ENCODE results near the gene JAML. TPM values are rescaled to one million over a fixed set of nuclear protein-coding genes. Genes with fewer than 3 reads are reported as not detected.
A peak's percentile ranks its signal among the peaks of the same experiment; 100 is the strongest.

Gene JAML
- total and polyA plus RNA-seq, 2 of the 13 experiments (the other 11 are each of a cell fraction or from before 2014, with no cell fraction given), result 2.0 to 3.3 TPM

DNA sequence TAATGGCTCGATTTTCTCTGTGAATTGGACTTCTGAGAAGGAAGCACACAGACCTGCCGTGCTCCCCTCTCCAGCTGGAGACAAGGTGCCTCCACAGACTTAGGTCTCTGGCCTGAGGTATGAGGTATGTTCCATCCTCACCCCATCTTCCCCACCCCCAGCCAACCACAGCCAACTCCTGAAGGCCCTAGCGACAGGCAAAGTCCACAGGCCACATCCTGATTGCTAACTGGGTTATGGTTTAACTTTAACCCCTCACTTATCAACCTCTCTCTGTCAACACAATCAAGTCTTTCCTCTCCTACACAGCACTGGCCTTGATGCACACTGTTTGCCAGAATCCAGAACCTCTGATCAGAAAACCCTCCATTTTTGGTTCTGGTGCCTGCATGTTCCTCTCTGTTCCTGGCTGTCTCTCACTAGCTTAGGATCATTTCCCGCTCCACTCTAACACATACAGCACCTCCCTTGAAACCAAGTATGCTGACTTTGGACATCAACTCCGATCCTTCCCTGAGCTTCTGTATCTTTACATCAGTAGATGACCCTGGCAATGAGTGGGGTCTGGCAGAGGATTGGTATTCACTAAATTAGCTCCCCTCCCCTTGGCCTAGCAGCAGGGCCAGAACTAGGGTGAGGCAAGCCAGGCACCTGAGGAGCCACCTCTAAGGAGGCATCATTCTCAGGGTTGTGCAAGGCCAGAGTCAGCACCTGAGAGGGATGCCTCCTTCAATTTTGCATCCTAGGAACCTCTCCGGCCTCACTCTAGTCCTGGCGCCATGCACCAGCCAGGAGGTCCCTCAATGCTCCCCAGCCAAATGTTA lies 22.0 kb downstream of the JAML start (continued):
- TF ChIP-seq, protein P1, sequence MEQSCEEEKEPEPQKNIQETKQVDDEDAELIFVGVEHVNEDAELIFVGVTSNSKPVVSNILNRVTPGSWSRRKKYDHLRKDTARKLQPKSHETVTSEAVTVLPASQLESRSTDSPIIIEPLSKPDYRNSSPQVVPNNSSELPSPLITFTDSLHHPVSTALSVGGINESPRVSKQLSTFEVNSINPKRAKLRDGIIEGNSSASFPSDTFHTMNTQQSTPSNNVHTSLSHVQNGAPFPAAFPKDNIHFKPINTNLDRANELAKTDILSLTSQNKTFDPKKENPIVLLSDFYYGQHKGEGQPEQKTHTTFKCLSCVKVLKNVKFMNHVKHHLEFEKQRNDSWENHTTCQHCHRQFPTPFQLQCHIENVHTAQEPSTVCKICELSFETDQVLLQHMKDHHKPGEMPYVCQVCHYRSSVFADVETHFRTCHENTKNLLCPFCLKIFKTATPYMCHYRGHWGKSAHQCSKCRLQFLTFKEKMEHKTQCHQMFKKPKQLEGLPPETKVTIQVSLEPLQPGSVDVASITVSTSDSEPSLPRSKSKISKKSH (CRISPR knock-in tag; IDR thresholded peaks at IDR 0.05; ENCODE audit: borderline replicate concordance), result no peak; the same call in 1 of the 2 replicates
- TF ChIP-seq ZMYM3 (CRISPR knock-in tag; IDR thresholded peaks at IDR 0.05) (peak; percentile 82; the same call in 1 of the 2 replicates), DMAP1 (CRISPR knock-in tag; IDR thresholded peaks at IDR 0.05) (peak; percentile 74), GABPB1 (CRISPR knock-in tag; IDR thresholded peaks at IDR 0.05) (peak; percentile 45; the same call in 1 of the 2 replicates), ATRX (CRISPR knock-in tag; IDR thresholded peaks at IDR 0.05; ENCODE audit: borderline replicate concordance) (no peak), SP140L (CRISPR knock-in tag; IDR thresholded peaks at IDR 0.05; ENCODE audit: borderline replicate concordance) (0 out of 2 replicates have a peak, but pooled peaks have one; percentile 33), RXRB (CRISPR knock-in tag; IDR thresholded peaks at IDR 0.05; ENCODE audit: borderline replicate concordance) (peak; percentile 86; the same call in 1 of the 2 replicates), ZBTB20 (CRISPR knock-in tag; IDR thresholded peaks at IDR 0.05; ENCODE audit: borderline replicate concordance, low read depth) (peak; percentile 60; the same call in 1 of the 2 replicates), ZNF839 (CRISPR knock-in tag; IDR thresholded peaks at IDR 0.05; ENCODE audit: borderline replicate concordance) (no peak), MEIS2 (CRISPR knock-in tag; IDR thresholded peaks at IDR 0.05) (peak; percentile 78; the same call in 1 of the 2 replicates), ZNF431 (CRISPR knock-in tag; IDR thresholded peaks at IDR 0.05; ENCODE audit: borderline replicate concordance, low read depth) (no peak), SIX1 (CRISPR knock-in tag; IDR thresholded peaks at IDR 0.05; ENCODE audit: borderline replicate concordance) (peak; percentile 45; the same call in 1 of the 2 replicates), GATA4 (IDR thresholded peaks at IDR 0.05; ENCODE audit: borderline replicate concordance, low read depth) (peak; percentile 85; the same call in 1 of the 2 replicates), KDM6A (CRISPR knock-in tag; IDR thresholded peaks at IDR 0.05; ENCODE audit: low read depth) (peak; percentile 97)
- TF ChIP-seq, protein P2, sequence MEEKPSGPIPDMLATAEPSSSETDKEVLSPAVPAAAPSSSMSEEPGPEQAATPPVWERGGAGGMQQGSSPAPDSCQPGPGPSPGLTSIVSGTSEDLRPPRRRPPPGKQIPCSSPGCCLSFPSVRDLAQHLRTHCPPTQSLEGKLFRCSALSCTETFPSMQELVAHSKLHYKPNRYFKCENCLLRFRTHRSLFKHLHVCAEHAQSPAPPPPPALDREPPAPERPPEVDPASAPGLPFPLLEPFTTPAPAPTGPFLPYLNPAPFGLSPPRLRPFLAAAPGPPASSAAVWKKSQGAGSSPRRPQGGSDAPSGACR (CRISPR knock-in tag; IDR thresholded peaks at IDR 0.05), result no peak; the same call in 1 of the 2 replicates
- TF ChIP-seq, protein P3, sequence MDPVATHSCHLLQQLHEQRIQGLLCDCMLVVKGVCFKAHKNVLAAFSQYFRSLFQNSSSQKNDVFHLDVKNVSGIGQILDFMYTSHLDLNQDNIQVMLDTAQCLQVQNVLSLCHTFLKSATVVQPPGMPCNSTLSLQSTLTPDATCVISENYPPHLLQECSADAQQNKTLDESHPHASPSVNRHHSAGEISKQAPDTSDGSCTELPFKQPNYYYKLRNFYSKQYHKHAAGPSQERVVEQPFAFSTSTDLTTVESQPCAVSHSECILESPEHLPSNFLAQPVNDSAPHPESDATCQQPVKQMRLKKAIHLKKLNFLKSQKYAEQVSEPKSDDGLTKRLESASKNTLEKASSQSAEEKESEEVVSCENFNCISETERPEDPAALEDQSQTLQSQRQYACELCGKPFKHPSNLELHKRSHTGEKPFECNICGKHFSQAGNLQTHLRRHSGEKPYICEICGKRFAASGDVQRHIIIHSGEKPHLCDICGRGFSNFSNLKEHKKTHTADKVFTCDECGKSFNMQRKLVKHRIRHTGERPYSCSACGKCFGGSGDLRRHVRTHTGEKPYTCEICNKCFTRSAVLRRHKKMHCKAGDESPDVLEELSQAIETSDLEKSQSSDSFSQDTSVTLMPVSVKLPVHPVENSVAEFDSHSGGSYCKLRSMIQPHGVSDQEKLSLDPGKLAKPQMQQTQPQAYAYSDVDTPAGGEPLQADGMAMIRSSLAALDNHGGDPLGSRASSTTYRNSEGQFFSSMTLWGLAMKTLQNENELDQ (CRISPR knock-in tag; IDR thresholded peaks at IDR 0.05; ENCODE audit: borderline replicate concordance), result no peak
- TF ChIP-seq, protein P4, sequence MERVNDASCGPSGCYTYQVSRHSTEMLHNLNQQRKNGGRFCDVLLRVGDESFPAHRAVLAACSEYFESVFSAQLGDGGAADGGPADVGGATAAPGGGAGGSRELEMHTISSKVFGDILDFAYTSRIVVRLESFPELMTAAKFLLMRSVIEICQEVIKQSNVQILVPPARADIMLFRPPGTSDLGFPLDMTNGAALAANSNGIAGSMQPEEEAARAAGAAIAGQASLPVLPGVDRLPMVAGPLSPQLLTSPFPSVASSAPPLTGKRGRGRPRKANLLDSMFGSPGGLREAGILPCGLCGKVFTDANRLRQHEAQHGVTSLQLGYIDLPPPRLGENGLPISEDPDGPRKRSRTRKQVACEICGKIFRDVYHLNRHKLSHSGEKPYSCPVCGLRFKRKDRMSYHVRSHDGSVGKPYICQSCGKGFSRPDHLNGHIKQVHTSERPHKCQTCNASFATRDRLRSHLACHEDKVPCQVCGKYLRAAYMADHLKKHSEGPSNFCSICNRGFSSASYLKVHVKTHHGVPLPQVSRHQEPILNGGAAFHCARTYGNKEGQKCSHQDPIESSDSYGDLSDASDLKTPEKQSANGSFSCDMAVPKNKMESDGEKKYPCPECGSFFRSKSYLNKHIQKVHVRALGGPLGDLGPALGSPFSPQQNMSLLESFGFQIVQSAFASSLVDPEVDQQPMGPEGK (CRISPR knock-in tag; IDR thresholded peaks at IDR 0.05), result peak; percentile 59
- TF ChIP-seq, protein P5, sequence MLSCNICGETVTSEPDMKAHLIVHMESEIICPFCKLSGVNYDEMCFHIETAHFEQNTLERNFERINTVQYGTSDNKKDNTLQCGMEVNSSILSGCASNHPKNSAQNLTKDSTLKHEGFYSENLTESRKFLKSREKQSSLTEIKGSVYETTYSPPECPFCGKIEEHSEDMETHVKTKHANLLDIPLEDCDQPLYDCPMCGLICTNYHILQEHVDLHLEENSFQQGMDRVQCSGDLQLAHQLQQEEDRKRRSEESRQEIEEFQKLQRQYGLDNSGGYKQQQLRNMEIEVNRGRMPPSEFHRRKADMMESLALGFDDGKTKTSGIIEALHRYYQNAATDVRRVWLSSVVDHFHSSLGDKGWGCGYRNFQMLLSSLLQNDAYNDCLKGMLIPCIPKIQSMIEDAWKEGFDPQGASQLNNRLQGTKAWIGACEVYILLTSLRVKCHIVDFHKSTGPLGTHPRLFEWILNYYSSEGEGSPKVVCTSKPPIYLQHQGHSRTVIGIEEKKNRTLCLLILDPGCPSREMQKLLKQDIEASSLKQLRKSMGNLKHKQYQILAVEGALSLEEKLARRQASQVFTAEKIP (CRISPR knock-in tag; IDR thresholded peaks at IDR 0.05; ENCODE audit: borderline replicate concordance), result no peak
